AG10803 (cell line): ENCODE measurements around the gene DRD2.

Experiments used
- DNase-seq: peaks from one replicate; pipeline ENCODE4 v3.0.0; 2010; ENCODE audit warnings: low read depth
- H3K4me3 ChIP-seq: 2 replicates; pipeline ENCODE4 v1.5.1; 2011; ENCODE audit warnings: mild to moderate bottlenecking, low read length, control low read depth
- TF ChIP-seq, protein P1 (sequence below): conservative IDR thresholded peaks from 2 replicates; pipeline ENCODE4 v1.5.1; 2011; ENCODE audit warnings: mild to moderate bottlenecking, low read length, control low read depth, inconsistent platforms

DRD2 gene

DNA sequence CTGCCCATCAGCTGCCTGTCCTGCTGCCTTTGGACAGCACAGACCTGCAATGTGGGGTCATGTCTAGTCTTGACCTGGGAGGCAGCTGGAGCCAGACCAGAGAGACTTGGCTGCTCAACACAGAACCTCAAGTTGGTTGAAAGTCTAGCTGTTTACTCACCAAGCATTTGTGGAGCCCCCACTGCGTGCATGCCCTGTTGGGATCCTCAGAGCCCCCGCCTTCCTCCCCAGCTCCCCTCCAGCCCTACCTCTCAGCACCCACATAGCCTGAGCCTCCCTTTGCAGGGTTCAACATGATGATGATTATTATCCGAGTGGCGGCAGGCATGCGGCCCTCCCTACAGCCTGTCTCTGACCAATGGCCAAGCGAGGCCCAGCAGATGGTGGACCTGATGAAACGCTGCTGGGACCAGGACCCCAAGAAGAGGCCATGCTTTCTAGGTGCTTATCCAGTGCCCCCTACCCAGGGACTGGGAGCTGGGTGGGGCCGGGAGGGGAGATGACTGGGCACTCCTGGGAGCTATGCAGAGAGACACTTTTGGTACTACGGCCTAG is 79.3 kb downstream of the DRD2 start:
- H3K4me3 ChIP-seq: no peak overlapping the region
- no peak for DNase-seq
- TF ChIP-seq, protein P1, sequence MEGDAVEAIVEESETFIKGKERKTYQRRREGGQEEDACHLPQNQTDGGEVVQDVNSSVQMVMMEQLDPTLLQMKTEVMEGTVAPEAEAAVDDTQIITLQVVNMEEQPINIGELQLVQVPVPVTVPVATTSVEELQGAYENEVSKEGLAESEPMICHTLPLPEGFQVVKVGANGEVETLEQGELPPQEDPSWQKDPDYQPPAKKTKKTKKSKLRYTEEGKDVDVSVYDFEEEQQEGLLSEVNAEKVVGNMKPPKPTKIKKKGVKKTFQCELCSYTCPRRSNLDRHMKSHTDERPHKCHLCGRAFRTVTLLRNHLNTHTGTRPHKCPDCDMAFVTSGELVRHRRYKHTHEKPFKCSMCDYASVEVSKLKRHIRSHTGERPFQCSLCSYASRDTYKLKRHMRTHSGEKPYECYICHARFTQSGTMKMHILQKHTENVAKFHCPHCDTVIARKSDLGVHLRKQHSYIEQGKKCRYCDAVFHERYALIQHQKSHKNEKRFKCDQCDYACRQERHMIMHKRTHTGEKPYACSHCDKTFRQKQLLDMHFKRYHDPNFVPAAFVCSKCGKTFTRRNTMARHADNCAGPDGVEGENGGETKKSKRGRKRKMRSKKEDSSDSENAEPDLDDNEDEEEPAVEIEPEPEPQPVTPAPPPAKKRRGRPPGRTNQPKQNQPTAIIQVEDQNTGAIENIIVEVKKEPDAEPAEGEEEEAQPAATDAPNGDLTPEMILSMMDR: no peak

DNA sequence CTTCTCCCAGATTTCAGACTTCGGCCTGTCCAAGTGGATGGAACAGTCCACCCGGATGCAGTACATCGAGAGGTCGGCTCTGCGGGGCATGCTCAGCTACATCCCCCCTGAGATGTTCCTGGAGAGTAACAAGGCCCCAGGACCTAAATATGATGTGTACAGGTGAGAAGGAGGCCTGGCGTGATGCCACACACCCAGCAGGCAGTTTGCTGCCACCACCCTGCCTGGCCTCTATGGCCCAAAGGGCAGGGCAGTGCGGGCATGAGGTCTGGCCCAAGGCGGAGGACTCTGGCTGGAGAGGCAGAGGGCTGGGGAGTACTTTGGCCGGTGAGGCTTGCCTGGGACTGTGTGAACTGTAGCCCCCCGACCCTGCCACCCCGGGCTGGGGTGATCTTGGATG is 80.3 kb downstream of the DRD2 start:
- TF ChIP-seq, protein P1: no peak
- no peak overlapping the region for H3K4me3 ChIP-seq
- DNase-seq: no peak

DNA sequence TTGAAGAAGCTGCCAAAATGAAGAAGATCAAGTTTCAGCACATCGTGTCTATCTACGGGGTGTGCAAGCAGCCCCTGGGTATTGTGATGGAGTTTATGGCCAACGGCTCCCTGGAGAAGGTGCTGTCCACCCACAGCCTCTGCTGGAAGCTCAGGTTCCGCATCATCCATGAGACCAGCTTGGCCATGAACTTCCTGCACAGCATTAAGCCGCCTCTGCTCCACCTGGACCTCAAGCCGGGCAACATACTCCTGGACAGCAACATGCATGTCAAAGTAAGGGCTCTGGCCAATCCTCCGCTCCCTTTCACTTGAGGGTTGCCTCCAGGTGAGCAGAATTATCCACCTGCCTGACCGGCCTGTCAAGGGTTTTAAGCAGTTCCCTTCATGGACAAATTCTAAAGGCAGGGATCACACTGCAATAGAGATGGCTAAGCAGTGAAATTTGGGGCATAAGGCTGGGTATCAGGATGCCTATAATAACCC is 81.7 kb downstream of the DRD2 start:
- DNase-seq: no peak
- H3K4me3 ChIP-seq: no peak overlapping the region
- TF ChIP-seq, protein P1: no peak

DNA sequence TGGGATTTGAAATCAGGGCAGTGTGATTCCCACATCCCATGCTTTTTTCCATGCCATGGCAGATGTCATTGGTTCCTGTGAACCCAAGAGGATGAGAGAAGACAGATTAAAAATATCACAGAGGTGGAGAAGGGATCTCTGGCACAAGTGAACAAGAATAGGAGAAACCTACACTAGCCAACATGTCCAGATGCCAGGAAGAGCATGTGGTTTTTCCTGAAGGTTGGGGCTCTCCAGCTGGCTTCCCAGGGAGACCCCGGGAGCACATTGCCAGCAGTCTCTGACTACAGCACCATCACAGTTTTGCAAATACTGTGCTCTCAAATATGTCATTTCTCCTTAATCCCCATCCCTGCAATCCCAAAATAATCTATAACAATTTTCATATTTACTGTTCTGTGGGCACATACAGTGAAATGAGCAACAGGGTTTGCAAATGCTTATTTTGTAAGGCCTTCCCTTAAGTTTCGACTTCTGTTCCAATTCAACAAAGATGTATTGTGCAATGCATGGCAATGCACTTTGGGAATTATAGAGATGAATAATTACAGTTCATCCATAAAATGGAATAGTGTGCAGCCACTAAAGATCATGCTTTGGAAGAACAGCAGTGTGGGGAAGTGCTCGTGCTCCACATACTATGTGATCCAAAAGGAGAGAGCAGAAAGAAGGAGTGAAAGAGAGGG is 82.8 kb downstream of the DRD2 start:
- TF ChIP-seq, protein P1: no peak
- H3K4me3 ChIP-seq: no peak overlapping the region
- no peak for DNase-seq

DNA sequence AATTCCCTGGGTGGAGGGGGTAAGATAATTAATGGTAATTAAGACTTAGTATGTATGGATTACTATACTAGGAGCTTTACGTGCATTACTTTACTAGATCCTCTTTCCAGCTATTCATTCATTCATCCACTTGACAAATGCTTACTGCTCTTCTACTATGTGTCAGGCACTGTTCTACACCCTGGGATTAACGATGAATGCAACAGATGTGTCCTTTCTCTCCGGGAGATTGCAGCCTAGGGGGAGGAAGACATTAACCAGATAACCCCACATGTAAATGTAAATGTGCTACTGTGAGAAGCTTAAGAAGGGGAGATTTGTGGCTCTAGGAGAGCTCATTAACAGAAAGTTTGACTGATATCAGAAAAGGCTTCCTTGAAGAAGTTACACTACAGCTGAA is 85.9 kb downstream of the DRD2 start:
- H3K4me3 ChIP-seq: no peak overlapping the region
- TF ChIP-seq, protein P1: no peak
- DNase-seq: no peak

DNA sequence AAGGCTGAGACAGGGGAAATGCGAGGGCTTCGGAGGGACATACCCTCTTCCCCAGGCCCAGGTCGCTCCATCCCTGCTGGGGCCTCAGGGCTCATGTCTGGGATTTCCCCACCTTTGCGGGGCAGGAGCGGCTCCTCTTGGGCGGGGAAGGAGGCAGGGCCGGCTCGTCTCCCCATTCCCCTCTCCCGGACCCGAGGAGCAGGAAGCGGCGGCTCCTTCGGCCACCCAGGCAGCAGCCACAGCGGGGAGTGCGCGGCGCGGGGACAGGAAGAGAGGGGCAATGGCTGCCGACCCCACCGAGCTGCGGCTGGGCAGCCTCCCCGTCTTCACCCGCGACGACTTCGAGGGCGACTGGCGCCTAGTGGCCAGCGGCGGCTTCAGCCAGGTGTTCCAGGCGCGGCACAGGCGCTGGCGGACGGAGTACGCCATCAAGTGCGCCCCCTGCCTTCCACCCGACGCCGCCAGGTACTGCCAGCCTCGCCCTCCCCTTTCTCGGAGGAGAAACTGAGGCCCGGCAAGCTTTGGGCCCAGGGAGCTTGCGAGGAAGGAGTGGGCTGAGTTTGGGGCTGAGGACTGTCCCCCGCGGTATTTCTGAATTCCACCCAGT is 87.5 kb downstream of the DRD2 start, which contains the start of gene ANKK1:
Gene ANKK1, plus strand, starts transcription at position 175 of the 607 bp plus-strand sequence. Its CDS starts 106 bp downstream, at position 281.
- no peak within 1 kb of the TSS for H3K4me3 ChIP-seq
- TF ChIP-seq, protein P1: no peak
- no peak for DNase-seq
